ENCODE data around the gene PRR29. TPM values are rescaled to one million over a fixed set of nuclear protein-coding genes. Genes with fewer than 3 reads are reported as not detected.

The PRR29 gene
- total and polyA plus RNA-seq, 7 donors: 0.22 to 0.60 TPM; not detected in 5

GRCh38 chr17:63967953-63968352 lies 30.2 kb upstream of the PRR29 start:
- intact Hi-C loops (cut with DNase I): no loop called here

GRCh38 chr17:63969278-63969677 lies 28.9 kb upstream of the PRR29 start:
- WGBS, 2 donors: 73 to 85% methylated on average over 10 of the region's 10 CpGs
- Histone ChIP-seq H3K27ac (no peak overlapping the region), H3K4me1 (no peaks in the 10 kb centered on the region), H3K9me3 (no peaks in the 10 kb centered on the region), H3K4me3 (no peak overlapping the region), H3K36me3 (no peaks in the 10 kb centered on the region), H3K27me3 (no peaks in the 10 kb centered on the region)
- intact Hi-C loops (cut with DNase I): no loop called here
- no peak for DNase-seq
- TF ChIP-seq POLR2A (IDR thresholded peaks at IDR 0.05) (no peak), CTCF (IDR thresholded peaks at IDR 0.05) (no peak), POLR2AphosphoS5 (IDR thresholded peaks at IDR 0.05) (no peak), EP300 (IDR thresholded peaks at IDR 0.05) (no peak)

More at GRCh38 chr17:63967953-63968352, 30.2 kb upstream of the PRR29 start:
- Histone ChIP-seq H3K9me3 (no peaks in the 10 kb centered on the region), H3K36me3 (no peaks in the 10 kb centered on the region), H3K4me1 (no peaks in the 10 kb centered on the region), H3K27me3 (no peaks in the 10 kb centered on the region), H3K4me3 (no peak overlapping the region), H3K27ac (no peak overlapping the region)
- no peak for DNase-seq
- WGBS, 2 donors: 86 to 89% methylated on average over 19 of the region's 19 CpGs
- no peak for TF ChIP-seq POLR2A (IDR thresholded peaks at IDR 0.05)
- no peak for TF ChIP-seq EP300 (IDR thresholded peaks at IDR 0.05)
- no peak for TF ChIP-seq CTCF (IDR thresholded peaks at IDR 0.05)
- TF ChIP-seq POLR2AphosphoS5 (IDR thresholded peaks at IDR 0.05): no peak

- no peaks in the 10 kb centered on the region for H3K36me3 ChIP-seq
- H3K4me1 ChIP-seq: no peaks in the 10 kb centered on the region
- no peaks in the 10 kb centered on the region for H3K9me3 ChIP-seq
- H3K4me3 ChIP-seq: no peak within 1 kb of the TSS
- no peak for DNase-seq
- no peak for TF ChIP-seq EP300 (IDR thresholded peaks at IDR 0.05)
- no peak for TF ChIP-seq POLR2A (IDR thresholded peaks at IDR 0.05)
- TF ChIP-seq POLR2AphosphoS5 (IDR thresholded peaks at IDR 0.05): no peak
- TF ChIP-seq CTCF (IDR thresholded peaks at IDR 0.05): no peak
- no peak within 1 kb of the TSS for H3K27ac ChIP-seq
- WGBS, 2 donors: 93 to 95% methylated on average over 14 of the region's 14 CpGs
- intact Hi-C loops (cut with DNase I): no loop called here
- peaks cover 0 to 12% (median 0%) of the 10 kb centered on the region in 3 donors for H3K27me3 ChIP-seq
Measured at GRCh38 chr17:63972796-63973195, 25.4 kb upstream of the PRR29 start, which contains the start of gene SCN4A. Gene SCN4A (minus strand): TSS chr17:63972918. CDS start chr17:63972841, 77 bp downstream.

GRCh38 chr17:63973247-63973646 lies 24.9 kb upstream of the PRR29 start:
- DNase-seq: no peak
- Histone ChIP-seq H3K9me3 (no peaks in the 10 kb centered on the region), H3K36me3 (no peaks in the 10 kb centered on the region), H3K4me3 (no peak overlapping the region), H3K27me3 (peaks cover 0 to 12% (median 0%) of the 10 kb centered on the region in 3 donors), H3K27ac (no peak overlapping the region), H3K4me1 (no peaks in the 10 kb centered on the region)
- WGBS, 2 donors: 87 to 94% methylated on average over 6 of the region's 6 CpGs
- TF ChIP-seq POLR2AphosphoS5 (IDR thresholded peaks at IDR 0.05): no peak
- no peak for TF ChIP-seq CTCF (IDR thresholded peaks at IDR 0.05)
- TF ChIP-seq EP300 (IDR thresholded peaks at IDR 0.05): no peak
- no peak for TF ChIP-seq POLR2A (IDR thresholded peaks at IDR 0.05)
- intact Hi-C loops (cut with DNase I): no loop called here

Data from sigmoid colon (tissue), 7 donors.